Measurements from ENCODE around the gene PLXNA4.

GRCh38 chr7:132243463-132243862, 332.8 kb downstream of the PLXNA4 start:
- no peak for TF ChIP-seq USF1 (CRISPR knock-in tag; IDR thresholded peaks at IDR 0.05)
- no peak for TF ChIP-seq CREB1 (IDR thresholded peaks at IDR 0.05)
- no peak for TF ChIP-seq CREB1 (CRISPR knock-in tag; IDR thresholded peaks at IDR 0.05)
- TF ChIP-seq EP300 (IDR thresholded peaks at IDR 0.05; ENCODE audit: low read length): peak; percentile 60; the same call in 1 of the 2 replicates
- TF ChIP-seq HDAC6 (IDR thresholded peaks at IDR 0.05; ENCODE audit: low read depth, low read length): no peak
- no peak for TF ChIP-seq KDM1A (IDR thresholded peaks at IDR 0.05)
- TF ChIP-seq KAT2B (IDR thresholded peaks at IDR 0.05; ENCODE audit: low read depth, low read length): no peak
- TF ChIP-seq MEF2A (IDR thresholded peaks at IDR 0.05; ENCODE audit: control insufficient read depth, low read depth, low read length): no peak
- no peak for TF ChIP-seq BRCA1 (IDR thresholded peaks at IDR 0.05)
- no peak for TF ChIP-seq BRCA1 (CRISPR knock-in tag; IDR thresholded peaks at IDR 0.05)
- TF ChIP-seq CTCF (IDR thresholded peaks at IDR 0.05 in 2 of 3, conservative IDR thresholded peaks at IDR 0.05 in 1 of 3; ENCODE audit: insufficient read depth in 2 of 3, low read depth in 1 of 3, low read length in 3 of 3): no peak
- TF ChIP-seq SMAD1 (IDR thresholded peaks at IDR 0.05; ENCODE audit: low read depth, low read length, partially characterized antibody): no peak
- TF ChIP-seq FOXK1 (CRISPR knock-in tag; IDR thresholded peaks at IDR 0.05; ENCODE audit: borderline replicate concordance): no peak
- TF ChIP-seq SAFB (IDR thresholded peaks at IDR 0.05; ENCODE audit: borderline replicate concordance, low read depth, low read length): no peak
